HT1080 (cell line): ENCODE measurements around the gene SCNN1A. TPM values are rescaled to one million over a fixed set of nuclear protein-coding genes. Genes with fewer than 3 reads are reported as not detected.
A peak's percentile ranks its signal among the peaks of the same experiment; 100 is the strongest.
"Not testable (repeated sequence)": the region's sequence is repeated elsewhere in the genome, so short reads cannot be mapped to it uniquely, and the experiment has no call there.

ENCODE experiments used
- DNase-seq: peaks from one replicate; pipeline ENCODE4 v3.0.0-alpha.2; 2015; ENCODE audit warnings: low read depth
- total RNA-seq: library from RNA; depleted of rRNA; stranded (reverse); fragments of >200 nt; shearing (Covaris generic); gene quantifications from 2 replicates; pipeline ENCODE4 v1.2.3, GENCODE V29; 2014

SCNN1A gene
- total RNA-seq, 1 experiment from 2014 or later = 0.11 TPM

DNA sequence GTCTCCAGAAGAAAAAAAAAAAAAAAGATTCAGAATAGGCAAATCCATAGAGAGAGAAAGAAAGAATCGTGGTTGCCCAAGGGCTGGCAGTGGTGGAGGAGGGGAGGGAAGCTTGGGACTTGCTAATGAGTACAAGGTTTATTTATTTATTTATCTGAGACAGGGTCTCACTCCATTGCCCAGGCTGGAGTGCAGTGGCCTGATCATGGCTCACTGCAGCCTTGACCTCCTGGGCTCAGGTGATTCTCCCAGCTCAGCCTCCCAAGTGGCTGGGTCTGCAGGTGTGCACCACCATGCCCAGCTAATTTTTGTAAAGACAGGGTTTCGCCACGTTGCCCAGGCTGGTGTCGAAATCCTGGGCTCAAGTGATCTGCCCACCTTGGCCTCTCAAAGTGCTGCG lies 23.7 kb downstream of the SCNN1A start:
- no peak for DNase-seq

DNA sequence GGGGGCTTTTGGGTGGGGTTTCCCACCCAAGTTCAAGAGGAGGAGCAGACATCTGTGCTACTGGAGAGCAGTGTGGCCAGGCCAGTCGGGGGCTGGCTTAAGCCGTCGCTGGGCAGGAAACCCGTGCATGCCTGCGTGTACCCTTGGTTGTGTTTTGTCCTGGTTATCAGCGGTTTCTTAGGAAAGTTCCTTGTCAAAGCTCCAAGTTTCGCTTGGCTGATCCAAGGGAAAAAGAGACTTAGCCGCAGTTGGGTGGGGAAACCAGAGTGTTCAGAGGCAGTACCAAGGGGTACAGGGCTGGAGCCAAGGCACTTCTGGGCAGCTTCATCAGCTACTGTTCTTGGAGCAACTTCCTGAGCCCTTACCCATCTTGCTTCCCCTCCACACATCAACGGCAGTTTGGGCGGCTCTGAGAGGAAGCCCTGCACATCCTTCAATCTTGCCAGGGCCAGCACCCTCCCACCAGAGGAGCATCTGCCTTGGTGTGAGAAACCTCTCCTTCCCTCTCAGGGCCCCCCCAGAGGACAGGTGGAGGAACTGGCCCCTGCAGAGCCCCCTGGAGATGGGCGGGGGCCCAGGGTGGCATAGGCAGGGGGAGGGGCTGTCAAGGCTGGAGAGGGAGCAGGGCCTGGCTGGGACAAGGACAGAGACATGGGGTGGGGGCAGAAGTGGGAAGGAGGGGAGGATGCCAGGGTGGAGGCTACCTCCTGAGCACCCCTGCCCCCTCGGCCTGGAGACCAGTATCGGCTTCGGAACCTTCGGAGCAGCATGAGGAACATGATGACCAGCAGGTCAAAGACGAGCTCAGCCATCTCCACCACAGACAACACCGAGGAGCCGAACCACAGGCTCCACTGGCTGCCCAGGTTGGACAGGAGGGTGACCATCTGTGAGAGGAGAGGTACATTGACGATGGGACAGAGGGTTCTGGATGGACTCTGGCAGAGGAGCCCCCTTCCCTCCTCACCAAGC lies 27.7 kb downstream of the SCNN1A start:
- DNase-seq = no peak

DNA sequence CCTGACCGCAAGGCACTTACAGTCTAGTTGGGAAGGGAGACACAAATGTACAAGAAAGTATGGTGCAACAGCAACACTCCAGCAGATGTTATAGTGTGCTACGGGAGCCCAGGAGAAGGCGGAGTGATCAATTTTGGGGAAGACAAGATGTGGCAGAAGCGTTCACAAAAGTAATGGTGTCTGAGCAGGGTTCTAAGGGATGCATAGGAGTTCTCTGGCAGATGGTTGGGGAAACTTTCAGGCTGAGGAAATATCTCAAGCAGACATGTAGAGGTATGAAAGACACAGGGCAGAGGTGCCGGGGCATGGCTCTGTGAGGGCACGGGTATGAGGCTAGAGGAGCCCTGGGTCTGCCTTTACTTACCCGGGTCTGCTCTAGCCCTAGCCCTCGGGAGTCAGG lies 28.4 kb downstream of the SCNN1A start:
- no peak for DNase-seq

DNA sequence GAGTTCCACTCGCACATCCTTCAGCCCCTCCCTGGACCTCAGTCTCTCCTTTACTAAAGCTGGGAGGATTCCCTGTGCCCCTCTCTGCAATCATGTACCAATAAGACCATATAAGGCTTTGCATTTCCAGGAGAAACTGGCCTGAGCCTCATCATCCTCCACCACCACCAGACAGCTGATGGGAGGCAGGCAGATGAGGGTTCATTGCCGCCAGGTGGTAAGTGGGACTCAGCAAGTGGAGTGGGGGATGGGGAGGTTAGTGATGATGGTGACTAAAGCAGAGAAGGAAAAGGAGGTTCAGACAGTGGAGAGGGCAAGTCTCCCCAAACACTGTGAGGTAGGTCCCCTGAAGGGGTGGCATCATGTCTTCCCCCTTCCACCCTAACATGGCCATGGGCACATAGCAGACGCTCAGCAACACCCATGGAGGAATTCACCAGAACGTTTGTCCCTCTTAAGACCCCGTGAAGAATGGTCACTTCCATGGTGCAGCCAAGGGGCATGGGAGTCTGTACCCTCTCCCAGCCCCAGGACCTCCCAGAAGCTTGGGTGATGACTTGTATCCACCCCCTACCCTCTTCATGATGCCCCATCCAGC lies 29.0 kb downstream of the SCNN1A start:
- no peak for DNase-seq

DNA sequence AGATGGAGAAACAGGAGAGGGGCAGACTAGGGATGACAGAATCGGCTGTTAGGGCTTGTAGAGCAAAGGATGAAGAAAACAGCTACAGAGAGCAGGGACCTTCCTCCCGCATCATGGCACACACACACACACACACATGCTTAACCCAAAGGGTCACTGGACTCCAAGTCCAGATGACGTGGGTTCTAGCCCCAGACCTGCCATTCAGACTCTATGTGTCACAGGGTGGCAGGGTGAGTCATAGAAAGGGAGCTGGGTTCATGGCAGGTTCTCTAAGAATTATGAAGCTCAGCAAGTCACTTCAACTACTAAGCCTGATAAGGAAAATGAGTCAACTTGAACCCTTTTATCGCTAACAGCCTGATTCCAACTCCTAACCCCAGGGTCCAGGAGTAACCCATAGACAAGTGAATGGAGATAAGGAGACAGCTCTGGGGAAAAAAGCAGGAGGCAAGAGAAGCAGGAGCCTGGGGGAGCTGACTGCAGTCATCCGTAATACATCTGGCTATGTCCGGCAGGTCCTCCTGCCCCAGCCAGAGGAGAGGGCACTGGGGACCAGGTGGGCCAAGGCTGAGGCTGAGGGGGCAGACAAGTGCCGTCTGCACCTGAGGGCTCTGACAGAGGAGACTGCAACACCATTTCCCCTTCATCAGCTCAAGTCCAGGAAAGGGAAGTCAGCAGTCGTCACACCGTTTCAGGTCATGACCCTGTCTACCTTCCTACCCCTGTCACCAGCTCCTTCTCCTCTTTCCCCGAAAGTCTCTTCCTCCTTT lies 29.9 kb downstream of the SCNN1A start:
- peak; percentile 94 for DNase-seq

DNA sequence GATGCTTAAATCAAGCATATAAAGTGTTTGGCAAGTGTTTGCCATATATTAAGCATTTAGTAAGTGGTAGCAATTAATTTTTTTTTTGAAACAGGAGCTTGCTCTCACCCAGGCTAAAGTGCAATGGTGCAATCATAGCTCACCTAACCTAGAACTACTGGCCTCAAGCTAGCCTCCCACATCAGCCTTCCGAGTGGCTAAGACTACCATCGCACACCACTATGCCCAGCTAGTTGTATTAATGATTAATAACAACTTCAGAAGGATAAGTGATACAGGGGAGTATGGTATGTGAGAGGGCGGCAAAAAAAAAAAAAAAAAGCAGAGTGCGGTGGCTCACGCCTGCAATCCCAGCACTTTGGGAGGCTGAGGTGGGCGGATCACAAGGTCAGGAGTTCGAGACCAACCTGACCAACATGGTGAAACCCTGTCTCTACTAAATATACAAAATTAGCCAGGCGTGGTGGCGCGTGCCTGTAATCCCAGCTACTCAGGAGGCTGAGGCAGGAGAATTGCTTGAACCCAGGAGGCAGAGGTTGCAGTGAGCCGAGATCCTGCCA lies 31.2 kb downstream of the SCNN1A start:
- DNase-seq = not testable (repeated sequence)

DNA sequence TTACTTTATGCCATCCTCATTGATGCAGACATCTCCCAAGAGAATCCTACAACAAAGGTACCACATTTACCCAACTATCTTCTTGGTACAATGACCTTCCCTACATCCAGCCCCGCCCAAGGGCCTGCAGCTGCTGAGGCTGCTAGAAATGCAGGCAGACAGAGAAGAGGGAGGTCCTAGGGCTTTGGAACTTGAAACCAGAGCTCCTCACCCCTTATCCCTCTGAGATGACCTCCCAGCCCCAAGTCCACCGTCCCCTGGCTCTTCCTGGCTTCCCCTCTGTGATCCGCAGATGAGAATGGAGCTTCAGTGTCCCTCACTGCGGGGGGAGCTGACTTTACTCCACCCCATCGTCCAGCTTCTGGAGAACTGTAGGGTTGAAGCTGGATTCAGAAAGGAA lies 31.8 kb downstream of the SCNN1A start:
- no peak for DNase-seq

DNA sequence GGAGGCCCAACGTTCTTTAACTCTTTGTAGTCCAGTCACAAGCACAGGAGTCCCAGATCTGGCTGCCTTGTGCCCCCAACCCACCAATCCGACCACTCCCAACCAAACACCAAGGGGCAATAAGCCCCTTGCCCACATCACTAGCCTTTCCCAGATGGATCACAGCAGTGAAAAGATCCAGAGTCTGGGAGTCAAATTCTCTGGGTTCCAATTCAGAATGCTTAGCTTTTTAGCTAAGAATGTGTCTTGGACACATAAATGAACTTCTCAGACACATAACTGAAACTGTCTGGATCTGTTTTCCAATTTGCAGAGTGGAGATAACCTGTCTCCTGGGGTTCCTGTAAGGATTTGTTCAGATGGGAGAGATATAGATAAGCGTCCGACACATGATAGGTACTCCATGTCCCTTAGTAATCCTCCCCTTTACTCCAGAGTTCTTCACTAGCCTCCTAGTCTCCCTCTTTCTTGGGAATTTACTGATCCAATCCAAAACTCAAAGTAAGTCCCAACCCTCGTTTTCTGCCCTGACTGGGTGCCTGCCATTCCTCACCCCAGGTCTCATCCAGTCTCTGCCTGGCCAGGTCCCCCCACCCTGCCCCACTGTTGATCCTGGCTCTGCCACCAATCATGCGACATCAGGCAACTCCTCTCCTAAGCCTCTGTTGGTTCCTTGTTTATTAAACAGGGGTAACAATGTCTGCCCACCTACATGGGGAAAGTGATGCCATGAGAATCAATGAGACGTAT lies 33.0 kb downstream of the SCNN1A start:
- DNase-seq = no peak

DNA sequence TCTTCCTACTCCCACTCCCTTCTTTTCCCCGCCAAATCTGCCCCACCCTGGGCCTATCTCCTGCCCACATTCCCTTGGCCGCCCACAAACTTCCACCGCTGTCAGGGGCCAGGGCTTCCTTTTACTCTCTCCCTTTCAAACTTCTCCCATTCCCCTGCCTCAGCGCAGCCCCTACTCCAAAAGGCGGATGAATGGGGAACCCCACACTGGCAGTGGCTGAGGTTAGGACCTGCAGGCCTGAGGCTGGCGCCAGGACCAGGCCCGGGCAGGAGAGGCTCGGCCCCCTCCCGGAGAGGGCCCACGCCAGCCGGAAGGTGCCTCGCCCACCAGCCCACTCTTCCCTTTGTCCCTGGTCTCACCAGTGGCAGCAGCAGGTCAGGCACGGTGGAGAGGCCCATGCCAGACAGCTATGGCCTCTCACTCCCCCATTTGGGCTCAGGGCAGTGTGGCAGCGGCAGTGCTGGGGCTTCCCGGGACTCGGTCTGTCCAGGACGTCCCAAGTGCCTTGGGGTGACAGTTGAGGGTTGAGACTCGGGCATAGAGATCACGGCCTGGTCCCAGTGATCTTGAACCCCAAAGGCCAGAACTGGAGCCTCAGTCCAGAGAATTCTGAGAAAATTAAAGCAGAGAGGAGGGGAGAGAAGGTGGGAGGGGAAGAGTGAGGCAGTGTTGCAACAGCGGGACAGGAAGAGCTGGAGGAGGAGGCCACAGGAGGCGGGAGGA lies 33.8 kb downstream of the SCNN1A start, which contains the start of gene TNFRSF1A:
Gene TNFRSF1A, minus strand, starts transcription at position 660 of the 723 bp plus-strand sequence. Its CDS starts 262 bp downstream, at position 398.
- DNase-seq = peak; percentile 82

DNA sequence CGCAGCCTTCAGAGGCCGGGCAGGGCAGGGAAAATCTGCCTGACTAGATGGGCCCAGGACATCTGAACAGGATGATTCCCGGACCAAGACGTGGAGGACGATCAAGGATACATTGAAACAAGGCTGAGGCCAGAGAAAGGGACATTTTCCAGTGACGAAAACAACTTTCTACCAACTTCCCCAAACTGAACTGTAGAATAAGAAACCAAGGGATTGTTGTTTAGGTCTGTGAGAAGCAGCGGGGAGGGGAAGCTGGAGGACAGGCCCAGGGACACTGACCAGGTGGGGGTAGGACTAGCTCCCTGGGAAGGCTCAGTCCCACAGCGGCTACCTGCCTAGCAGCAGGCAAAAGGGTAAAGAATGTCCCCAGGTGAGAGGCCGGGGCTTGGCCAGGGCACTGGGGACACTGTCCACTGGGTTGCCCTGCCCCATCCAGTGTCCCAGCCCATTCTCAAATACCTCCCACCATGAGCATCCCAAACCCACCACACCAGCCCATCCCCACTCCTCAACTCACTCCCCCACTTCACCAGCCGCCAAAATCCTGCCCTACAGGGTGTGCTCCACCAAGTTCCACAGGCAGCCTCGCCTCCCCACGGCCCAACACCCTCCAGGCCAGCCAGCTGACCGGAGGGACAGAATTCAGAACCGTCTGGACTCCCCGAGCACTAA lies 34.5 kb downstream of the SCNN1A start:
- no peak for DNase-seq

DNA sequence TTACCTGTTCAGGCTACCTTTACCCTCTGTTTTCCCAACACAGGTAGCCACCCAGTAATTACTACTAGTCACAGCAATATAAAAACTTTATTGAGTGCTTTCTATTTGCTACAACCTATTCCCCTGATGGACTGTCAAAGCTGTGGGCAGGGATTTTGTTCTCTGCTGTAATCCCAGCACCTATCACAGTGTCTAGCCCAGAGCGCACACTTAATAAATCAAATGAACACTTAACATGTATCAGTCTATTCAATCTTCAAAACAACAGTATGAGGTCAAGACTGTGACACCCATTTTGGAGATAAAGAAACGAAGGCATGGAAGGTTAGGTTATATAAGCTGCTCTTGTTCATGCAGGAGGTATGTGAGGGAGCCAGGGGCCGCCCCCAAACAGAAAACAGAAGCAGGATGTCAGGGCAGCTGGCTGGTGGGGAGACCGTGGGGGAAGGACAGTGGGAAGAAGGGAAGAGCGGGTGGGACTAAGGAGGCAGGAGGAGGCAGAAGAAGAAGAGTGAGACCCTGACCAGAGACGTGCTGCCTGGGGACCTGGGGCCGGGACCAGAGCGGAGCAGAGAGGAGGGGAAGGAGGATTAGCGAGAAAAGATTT lies 35.2 kb downstream of the SCNN1A start:
- peak; percentile 57 for DNase-seq

DNA sequence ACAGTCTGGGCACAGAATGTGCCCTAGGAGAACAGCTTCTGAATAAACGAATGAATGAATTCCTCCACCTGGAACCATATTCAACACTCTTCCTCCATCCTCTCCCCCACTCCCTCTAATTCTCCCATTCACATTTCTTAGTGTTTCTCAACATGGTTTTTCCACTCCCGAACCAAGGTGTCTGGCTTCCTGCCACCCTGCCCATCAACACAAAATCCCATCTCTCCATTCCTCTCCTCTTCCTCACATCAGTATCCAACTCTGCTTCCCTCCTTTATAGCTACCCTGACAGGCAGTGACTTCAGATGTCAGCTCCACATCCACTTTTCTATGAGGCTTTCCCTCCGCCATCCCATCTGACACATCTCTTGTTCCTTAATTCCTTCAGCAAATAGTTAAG lies 36.4 kb downstream of the SCNN1A start:
- DNase-seq = no peak

DNA sequence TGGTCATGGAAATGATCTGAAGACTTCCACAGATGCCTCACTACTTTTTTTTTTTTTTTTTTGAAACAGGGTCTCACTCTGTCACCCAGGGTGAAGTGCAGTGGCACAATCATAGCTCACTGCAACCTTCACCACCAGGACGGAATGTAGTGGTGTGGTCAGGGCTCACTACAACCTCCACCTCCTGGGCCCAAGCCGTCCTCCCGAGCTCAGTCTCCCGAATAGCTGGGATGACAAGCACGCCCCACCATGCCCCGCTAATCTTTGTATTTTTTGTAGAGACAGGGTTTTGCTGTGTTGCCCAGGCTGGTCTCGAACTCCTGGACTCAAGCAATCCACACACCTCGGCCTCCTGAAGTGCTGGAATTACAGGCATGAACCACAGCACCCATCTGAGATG lies 36.8 kb downstream of the SCNN1A start:
- not testable (repeated sequence) for DNase-seq

DNA sequence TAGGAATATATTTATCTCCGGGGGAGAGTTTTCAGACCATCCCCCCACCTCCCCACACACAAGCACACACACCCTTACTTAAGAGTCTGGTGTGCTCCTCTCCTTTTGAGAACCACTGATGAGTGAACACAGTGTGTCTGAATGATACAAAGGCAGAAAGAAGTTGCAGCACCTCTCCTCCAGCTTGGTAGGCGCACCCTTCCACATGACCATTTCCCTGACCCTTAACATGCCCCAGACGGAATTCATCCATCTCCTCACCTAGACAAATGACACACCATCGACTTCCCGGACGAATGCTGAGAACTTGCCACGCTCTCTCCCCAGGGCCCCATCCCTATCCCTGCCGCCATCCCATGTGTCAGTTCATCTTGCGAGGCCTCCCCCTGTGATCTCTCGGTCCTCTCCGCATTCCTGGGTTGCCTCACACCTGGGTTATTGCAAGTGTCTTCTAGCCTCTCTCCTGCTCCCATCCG lies 37.4 kb downstream of the SCNN1A start:
- no peak for DNase-seq

DNA sequence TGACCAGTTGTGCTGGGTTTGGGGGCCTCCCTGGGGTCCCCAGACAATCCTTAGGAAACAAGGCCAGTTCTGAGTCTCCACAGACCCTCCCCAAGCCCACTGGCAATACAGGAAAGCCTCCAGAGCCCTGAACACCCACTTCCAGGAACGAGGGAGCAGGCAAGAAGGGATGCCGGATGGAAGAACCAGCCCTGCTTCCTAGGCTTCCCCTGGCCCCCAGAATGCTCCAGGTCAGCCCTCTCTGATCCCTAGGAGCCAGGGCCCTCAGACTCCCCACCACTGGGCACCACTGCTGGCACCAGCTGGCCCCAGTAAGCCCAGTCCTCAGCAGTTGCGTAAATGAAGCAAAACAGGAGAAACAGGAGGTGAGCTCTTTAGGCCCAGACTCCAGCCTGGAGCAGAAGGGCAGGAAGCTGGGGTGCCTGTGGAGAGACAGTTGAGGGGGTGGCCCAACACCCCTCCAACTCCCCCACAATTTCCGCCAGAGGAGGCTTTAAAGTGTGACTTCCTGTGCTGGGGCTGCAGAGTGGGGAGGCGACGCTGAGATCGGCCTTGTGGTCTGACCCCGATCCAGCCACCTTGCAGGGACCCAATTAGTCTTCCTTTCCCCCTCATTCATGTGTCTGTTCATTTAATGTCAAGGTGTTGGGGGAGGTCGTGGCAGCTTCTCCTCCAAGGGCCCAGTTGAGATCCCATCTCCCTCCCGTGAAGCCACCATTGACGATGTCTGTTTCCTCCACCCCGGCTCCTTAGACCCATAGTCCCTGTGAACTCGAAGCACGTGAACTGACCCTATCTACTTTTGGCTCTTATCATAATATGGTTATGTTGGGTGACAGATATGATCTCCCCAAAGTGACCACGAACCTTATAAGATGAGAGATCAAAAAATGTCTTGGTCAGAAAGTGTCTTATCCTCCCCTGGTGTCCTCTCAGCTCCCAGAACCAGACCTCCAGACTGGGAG lies 38.2 kb downstream of the SCNN1A start:
- DNase-seq = peak; percentile 53

DNA sequence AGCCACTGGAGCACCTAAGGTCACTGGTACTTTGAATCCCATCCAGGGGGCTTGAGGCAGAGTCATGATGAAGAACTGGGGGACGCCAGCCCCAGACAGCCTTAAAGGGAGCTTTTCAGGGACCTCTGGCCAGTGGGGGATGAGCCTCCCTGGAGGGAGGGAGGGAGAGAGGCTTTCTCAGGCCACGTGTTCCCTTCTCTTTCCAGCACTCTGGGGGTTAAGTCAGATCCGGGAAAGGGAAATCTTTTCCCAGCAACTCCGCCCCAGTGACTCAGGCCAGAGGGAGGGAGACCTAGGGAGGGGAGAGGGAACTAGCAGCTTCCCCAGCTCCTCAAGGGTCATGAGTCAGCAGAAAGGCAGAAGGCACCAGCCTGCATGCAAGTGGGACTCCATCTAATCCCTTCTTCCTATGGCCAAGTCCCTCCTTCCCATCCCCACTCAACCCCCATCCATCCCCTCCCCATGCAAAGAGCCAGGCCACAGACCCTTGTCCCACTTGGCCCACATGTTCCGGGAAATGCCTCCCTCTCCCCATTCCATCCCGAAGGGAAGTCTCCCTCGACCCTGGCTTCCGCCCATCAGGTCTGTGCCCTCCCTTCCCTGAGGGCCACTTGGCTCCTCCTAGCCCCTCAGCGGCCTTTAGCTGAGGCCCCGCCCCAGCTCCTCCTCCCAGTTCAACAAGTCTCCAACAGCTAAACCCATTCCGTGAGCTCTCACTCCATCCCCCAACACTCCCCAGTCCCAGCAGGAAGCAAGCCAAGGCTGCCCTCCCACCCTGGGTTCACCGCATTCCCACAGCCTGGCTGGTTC lies 39.1 kb downstream of the SCNN1A start:
- peak; percentile 99 for DNase-seq
